ENCODE data around the gene SCAND1. TPM values are rescaled to one million over a fixed set of nuclear protein-coding genes. Genes with fewer than 3 reads are reported as not detected.
A peak's percentile ranks its signal among the peaks of the same experiment; 100 is the strongest.

Gene SCAND1
- total and polyA plus RNA-seq, 9 of the 15 experiments (the other 6 are each of a cell fraction or from before 2014, with no cell fraction given): 0.08 to 94.0 (median 5.8) TPM

DNA sequence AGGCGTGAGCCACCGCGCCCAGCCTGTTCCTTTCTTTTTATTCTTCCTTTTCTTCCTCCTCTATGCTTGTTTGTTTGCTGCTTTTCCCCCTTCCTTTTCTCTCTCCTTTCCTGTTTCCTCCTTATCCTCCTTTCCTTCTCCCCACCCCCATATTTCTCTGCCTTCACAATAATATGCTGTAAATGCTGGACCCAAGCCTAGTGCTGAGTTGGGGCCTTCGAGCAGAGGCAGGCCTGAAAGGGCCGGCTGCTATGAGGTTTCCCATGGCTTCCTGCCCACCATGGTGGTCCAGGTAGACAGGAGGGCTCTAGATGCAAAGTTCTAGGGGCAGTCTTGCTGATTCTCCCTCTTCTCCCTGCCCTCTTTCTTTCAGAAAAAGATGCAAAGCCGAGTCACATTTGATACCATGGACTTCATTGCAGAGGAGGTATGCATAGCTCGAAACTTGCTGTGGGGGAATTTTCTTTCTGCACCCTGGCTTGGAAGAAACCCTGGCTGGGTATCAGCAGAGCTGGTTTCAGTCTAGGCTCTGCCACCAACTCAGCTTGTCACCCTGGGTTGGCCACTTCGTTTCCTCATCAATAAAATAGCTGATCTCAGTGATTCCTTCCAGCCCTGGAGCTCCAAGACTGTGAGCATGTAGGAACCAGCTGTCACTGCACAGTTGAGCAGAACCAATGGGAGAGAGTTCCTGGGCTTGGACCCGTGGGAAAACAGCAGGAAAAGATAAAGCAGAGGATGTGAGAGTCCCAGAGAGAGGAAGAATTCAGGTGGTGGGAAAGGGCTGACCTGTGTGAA, 21.5 kb upstream of the SCAND1 start (continued):
- no peak for TF ChIP-seq CBX2 (IDR thresholded peaks at IDR 0.05; ENCODE audit: insufficient read depth, low read length, poor library complexity, severe bottlenecking)
- no peak for TF ChIP-seq HSF4 (CRISPR knock-in tag; IDR thresholded peaks at IDR 0.05; ENCODE audit: borderline replicate concordance)
- no peak for TF ChIP-seq NFYB (IDR thresholded peaks at IDR 0.05; ENCODE audit: extremely low read depth, insufficient read length)
- TF ChIP-seq KLF1 (tag; IDR thresholded peaks at IDR 0.05): no peak
- TF ChIP-seq ZNF24 (IDR thresholded peaks at IDR 0.05): no peak
- TF ChIP-seq BCOR (IDR thresholded peaks at IDR 0.05): no peak

- WGBS (ENCODE audit: insufficient coverage, low coverage, missing lambda C conversion rate): 43% methylated on average over 4 of the region's 4 CpGs
- Histone ChIP-seq H3K9me3 (replicated peaks; ENCODE audit: control insufficient read depth, insufficient read depth, low read depth, low read length) (no peaks in the 10 kb centered on the region; the same call in 1 of the 2 replicates), H3K79me2 (ENCODE audit: control insufficient read depth, insufficient read depth, low read length) (no peaks in the 10 kb centered on the region), H2AFZ (ENCODE audit: low read depth, low read length) (0 out of 2 replicates have a peak overlapping the region, but pooled peaks have one; percentile 4), H3K27ac (ENCODE audit: extremely low read depth, low read depth, low read length) (no peak overlapping the region), H3K4me1 (replicated peaks in 1 of 2; ENCODE audit: control insufficient read depth in 2 of 2, insufficient read depth in 2 of 2, low read length in 2 of 2) (peaks cover 0 to 6% of the 10 kb centered on the region in 2 experiments; a peak in 2 of 5 replicates), H3K4me3 (no peak overlapping the region), H4K20me1 (replicated peaks; ENCODE audit: control insufficient read depth, insufficient read depth, low read length) (no peaks in the 10 kb centered on the region), H3K4me2 (ENCODE audit: insufficient read depth, low read length) (no peak overlapping the region), H3K9me1 (ENCODE audit: control insufficient read depth, insufficient read depth, low read length) (peaks cover 3% of the 10 kb centered on the region), H3K27me3 (ENCODE audit: control insufficient read depth in 2 of 2, insufficient read depth in 2 of 2, low read length in 2 of 2) (no peaks in the 10 kb centered on the region), H3K9ac (ENCODE audit: insufficient read depth in 1 of 2, low read depth in 2 of 2, low read length in 2 of 2) (0 out of 4 replicates have a peak overlapping the region, but pooled peaks of 1 of the 2 experiments have one; percentile 14), H3K36me3 (ENCODE audit: control insufficient read depth, insufficient read depth, low read length) (no peaks in the 10 kb centered on the region)
- intact Hi-C loops (cut with micrococcal nuclease) (no loop called here), in situ Hi-C loops (cut with MboI) (no loop called here)
- TF ChIP-seq TRIM24 (IDR thresholded peaks at IDR 0.05) (0 out of 4 replicates have a peak, but pooled peaks of 1 of the 2 experiments have one; percentile 35), ATF3 (IDR thresholded peaks at IDR 0.05) (peak; percentile 77), ATF3 (CRISPR knock-in tag; conservative IDR thresholded peaks at IDR 0.05) (no peak), ZNF316 (IDR thresholded peaks at IDR 0.05) (peak; percentile 71), RFX5 (IDR thresholded peaks at IDR 0.05; ENCODE audit: low read depth, low read length) (peak; percentile 92), ATF7 (IDR thresholded peaks at IDR 0.05) (no peak), CEBPG (CRISPR knock-in tag; IDR thresholded peaks at IDR 0.05) (peak; percentile 58), CEBPG (tag; conservative IDR thresholded peaks at IDR 0.05 in 1 of 2, IDR thresholded peaks at IDR 0.05 in 1 of 2) (no peak)
- FAIRE-seq (no peak), ATAC-seq (peak; percentile 42), DNase-seq (ENCODE audit: extremely low read depth in 1 of 4, low spot score in 3 of 4) (no peak)
- BruUV-seq (replicated peaks): no TSS peak
- ChIA-PET CTCF (ENCODE audit: low intra/inter-chr PET ratio) (no interaction called here), POLR2A (interaction anchor here (1.1 kb wide), 1 partner anchor 13 kb away, joined by 3 read pairs; no protein-coding TSS in a partner anchor)
Observed at GRCh38 chr20:35974256-35974655, 20.0 kb upstream of the SCAND1 start.

Measured in K562 (cell line).